HCT116 (cell line): ENCODE measurements around the gene ZCCHC3.

Experiments used
- CEBPB ChIP-seq: IDR thresholded peaks from 2 replicates; pipeline ENCODE4 v1.6.1; 2012; ENCODE audit warnings: low read depth
- CTCF ChIP-seq, 3 experiments: fragments of 200-600 bp in 1 of 3; sonication (generic) in 1 of 3; IDR thresholded peaks in 2 of 3; conservative IDR thresholded peaks in 1 of 3; 2 replicates each; pipeline ENCODE4 v1.5.1; 2012 to 2017; ENCODE audit warnings: low read depth in 2 of 3, low read length in 2 of 3, antibody characterized with exemption in 1 of 3, borderline replicate concordance in 1 of 3, control low read depth in 1 of 3, mild to moderate bottlenecking in 1 of 3, mixed read lengths in 1 of 3, mixed run types in 1 of 3, moderate library complexity in 1 of 3; ENCODE audit not compliant: insufficient read depth in 1 of 3
- EZH2 ChIP-seq: fragments of 200-600 bp; sonication (generic); IDR thresholded peaks from 2 replicates; pipeline ENCODE4 v1.6.1; 2017; ENCODE audit warnings: antibody characterized with exemption, mixed run types
- EZH2phosphoT487 ChIP-seq: fragments of 200-600 bp; IDR thresholded peaks from 2 replicates; pipeline ENCODE4 v1.6.1; 2018; ENCODE audit warnings: antibody characterized with exemption, borderline replicate concordance
- POLR2A ChIP-seq: IDR thresholded peaks from 2 replicates; pipeline ENCODE4 v1.7.0; 2011; ENCODE audit warnings: borderline replicate concordance; ENCODE audit not compliant: insufficient read depth, insufficient read length; ENCODE audit errors: extremely low read depth
- POLR2AphosphoS5 ChIP-seq: IDR thresholded peaks from 2 replicates; pipeline ENCODE4 v1.6.1; 2011; ENCODE audit warnings: mild to moderate bottlenecking, low read depth, low read length, moderate library complexity
- RAD21 ChIP-seq: IDR thresholded peaks from 2 replicates; pipeline ENCODE4 v1.6.1; 2012; ENCODE audit warnings: low read depth, mild to moderate bottlenecking
- SIN3A ChIP-seq: IDR thresholded peaks from 2 replicates; pipeline ENCODE4 v1.6.1; 2012; ENCODE audit warnings: low read depth
- SP1 ChIP-seq: IDR thresholded peaks from 2 replicates; pipeline ENCODE4 v1.6.1; 2012; ENCODE audit warnings: low read depth
- SRF ChIP-seq: IDR thresholded peaks from 2 replicates; pipeline ENCODE4 v1.6.1; 2012; ENCODE audit warnings: low read depth
- YY1 ChIP-seq: IDR thresholded peaks from 2 replicates; pipeline ENCODE4 v1.6.1; 2011; ENCODE audit warnings: low read length, low read depth, moderate library complexity, mild to moderate bottlenecking; ENCODE audit not compliant: insufficient replicate concordance; ENCODE audit errors: extremely low read depth
- ZNF274 ChIP-seq: fragments of 200-500 bp; sonication (Bioruptor generic); IDR thresholded peaks from 2 replicates; pipeline ENCODE4 v1.6.1; 2014; ENCODE audit warnings: mild to moderate bottlenecking, low read depth, low read length, inconsistent platforms
- TF ChIP-seq, protein P1 (sequence below): IDR thresholded peaks from 2 replicates; pipeline ENCODE4 v1.6.1; 2012; ENCODE audit warnings: low read depth
- TF ChIP-seq, protein P2 (sequence below): IDR thresholded peaks from 2 replicates; pipeline ENCODE4 v1.6.1; 2012

DNA sequence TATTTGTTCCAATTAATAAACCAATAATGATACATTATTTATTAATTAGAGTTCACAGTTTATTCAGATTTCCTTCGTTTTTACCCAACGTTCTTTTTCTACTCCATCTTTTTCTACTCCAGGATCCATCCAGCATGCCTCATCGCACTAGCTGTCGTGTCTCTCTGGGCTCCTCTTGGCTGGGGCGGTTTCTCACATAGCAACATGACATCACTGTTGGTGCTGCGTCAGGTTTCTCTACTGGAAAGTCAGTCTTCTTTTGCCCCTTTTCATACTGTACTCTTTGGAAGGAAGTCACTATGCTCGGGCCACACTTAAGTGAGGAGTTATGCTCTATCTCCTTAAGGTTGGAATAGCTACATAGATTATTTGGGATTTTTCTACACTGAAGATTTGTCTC, 14.2 kb downstream of the ZCCHC3 start:
- no peak for TF ChIP-seq CTCF (IDR thresholded peaks at IDR 0.05 in 2 of 3, conservative IDR thresholded peaks at IDR 0.05 in 1 of 3; ENCODE audit: borderline replicate concordance in 1 of 3, insufficient read depth in 1 of 3, low read depth in 2 of 3, low read length in 2 of 3)
- no peak for TF ChIP-seq RAD21
- no peak for TF ChIP-seq SIN3A
- no peak for TF ChIP-seq POLR2A
- TF ChIP-seq, protein P1, sequence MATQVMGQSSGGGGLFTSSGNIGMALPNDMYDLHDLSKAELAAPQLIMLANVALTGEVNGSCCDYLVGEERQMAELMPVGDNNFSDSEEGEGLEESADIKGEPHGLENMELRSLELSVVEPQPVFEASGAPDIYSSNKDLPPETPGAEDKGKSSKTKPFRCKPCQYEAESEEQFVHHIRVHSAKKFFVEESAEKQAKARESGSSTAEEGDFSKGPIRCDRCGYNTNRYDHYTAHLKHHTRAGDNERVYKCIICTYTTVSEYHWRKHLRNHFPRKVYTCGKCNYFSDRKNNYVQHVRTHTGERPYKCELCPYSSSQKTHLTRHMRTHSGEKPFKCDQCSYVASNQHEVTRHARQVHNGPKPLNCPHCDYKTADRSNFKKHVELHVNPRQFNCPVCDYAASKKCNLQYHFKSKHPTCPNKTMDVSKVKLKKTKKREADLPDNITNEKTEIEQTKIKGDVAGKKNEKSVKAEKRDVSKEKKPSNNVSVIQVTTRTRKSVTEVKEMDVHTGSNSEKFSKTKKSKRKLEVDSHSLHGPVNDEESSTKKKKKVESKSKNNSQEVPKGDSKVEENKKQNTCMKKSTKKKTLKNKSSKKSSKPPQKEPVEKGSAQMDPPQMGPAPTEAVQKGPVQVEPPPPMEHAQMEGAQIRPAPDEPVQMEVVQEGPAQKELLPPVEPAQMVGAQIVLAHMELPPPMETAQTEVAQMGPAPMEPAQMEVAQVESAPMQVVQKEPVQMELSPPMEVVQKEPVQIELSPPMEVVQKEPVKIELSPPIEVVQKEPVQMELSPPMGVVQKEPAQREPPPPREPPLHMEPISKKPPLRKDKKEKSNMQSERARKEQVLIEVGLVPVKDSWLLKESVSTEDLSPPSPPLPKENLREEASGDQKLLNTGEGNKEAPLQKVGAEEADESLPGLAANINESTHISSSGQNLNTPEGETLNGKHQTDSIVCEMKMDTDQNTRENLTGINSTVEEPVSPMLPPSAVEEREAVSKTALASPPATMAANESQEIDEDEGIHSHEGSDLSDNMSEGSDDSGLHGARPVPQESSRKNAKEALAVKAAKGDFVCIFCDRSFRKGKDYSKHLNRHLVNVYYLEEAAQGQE, result no peak
- no peak for TF ChIP-seq ZNF274
- TF ChIP-seq SRF, result no peak
- no peak for TF ChIP-seq EZH2
- TF ChIP-seq YY1, result no peak
- no peak for TF ChIP-seq SP1
- no peak for TF ChIP-seq CEBPB
- TF ChIP-seq EZH2phosphoT487, result no peak
- no peak for TF ChIP-seq POLR2AphosphoS5
- TF ChIP-seq, protein P2, sequence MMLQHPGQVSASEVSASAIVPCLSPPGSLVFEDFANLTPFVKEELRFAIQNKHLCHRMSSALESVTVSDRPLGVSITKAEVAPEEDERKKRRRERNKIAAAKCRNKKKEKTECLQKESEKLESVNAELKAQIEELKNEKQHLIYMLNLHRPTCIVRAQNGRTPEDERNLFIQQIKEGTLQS, result no peak
